ENCODE data around the gene ZMAT3.
"Not testable (repeated sequence)": the region's sequence is repeated elsewhere in the genome, so short reads cannot be mapped to it uniquely, and the experiment has no call there.

ZMAT3 gene

GRCh38 chr3:179071323-179072099 lies at the start of gene ZMAT3:
Gene ZMAT3 (minus strand): TSS chr3:179071809. CDS start chr3:179067752, 4,057 bp downstream.
- peak; percentile 78 to 89 for DNase-seq

DNA sequence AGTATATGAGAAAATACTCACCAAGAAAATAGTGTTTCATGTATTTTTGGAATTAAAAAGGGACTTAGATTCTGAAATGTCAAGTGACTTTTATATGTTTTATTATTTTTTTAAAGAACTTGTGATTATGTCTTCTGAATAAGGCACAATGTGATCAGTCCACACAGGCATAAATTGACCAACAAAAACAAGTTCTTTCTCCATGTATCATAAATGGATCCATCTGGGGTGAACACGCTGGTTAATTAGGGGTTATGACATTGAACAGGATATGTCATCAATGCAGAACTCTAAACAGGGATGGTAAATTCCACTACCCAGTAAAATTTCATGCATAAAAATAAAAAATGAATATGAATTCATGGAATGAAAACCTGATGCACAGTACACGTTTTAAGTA lies 45.2 kb upstream of the ZMAT3 start:
- DNase-seq, result no peak

DNA sequence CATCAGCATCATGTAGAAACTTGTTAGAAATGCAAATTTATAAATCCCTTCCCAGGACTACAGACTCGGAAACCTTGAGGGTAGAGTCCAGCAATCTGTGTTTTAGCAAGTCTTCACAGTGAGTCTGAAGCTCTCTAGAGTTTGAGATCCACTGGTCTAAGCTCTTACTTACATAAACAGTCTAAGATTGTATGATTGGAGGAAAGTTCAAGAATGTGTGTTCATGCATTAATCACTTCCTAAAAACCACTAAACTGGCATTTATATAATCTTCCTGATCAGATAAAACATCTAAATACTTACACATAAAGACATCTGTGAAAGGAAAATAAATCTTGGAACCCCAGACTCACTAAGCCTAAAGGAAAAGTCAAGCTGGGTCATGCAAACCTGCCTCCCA lies 43.8 kb upstream of the ZMAT3 start:
- not testable (repeated sequence) for DNase-seq

DNA sequence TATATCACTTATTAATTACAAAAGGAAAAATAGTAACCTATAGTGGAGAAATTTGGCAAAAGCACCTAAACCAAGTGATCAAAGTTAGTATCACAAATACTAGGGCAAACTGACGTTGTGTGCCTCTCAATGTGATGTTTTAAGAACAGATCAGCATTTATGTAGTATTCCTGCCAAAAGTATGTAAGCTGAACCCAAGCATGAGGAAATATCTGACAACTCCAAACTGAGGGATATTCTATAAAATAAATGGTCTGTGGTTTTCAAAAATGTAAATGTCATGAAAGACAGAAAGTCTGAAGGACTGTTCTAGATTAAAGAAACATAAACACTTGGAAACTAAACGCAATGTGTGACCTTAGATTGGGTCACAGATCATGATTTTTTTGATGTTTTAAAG lies 42.3 kb upstream of the ZMAT3 start:
- no peak for DNase-seq

GRCh38 chr3:179108086-179108485 lies 36.5 kb upstream of the ZMAT3 start:
- DNase-seq, result no peak

GRCh38 chr3:179107617-179108016 lies 36.0 kb upstream of the ZMAT3 start:
- DNase-seq, result no peak

DNA sequence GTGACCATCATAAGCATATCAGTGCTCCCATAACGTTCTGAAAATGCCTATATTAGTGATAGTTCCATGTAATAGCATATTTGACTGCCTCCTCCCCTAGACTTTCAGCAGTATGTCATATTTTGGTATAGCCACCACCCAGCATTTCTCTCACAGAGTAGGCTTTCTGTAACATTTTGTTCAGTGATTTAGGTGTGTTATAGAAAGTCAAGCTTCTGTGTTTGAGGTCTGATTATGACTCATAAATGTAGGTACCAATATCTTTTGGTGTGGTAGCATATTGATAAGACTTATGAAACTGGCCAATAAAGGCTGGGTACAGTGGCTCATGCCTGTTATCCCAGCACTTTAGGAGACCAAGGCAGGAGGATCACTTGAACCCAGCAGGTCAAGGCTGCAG lies 34.3 kb upstream of the ZMAT3 start:
- DNase-seq, result no peak

DNA sequence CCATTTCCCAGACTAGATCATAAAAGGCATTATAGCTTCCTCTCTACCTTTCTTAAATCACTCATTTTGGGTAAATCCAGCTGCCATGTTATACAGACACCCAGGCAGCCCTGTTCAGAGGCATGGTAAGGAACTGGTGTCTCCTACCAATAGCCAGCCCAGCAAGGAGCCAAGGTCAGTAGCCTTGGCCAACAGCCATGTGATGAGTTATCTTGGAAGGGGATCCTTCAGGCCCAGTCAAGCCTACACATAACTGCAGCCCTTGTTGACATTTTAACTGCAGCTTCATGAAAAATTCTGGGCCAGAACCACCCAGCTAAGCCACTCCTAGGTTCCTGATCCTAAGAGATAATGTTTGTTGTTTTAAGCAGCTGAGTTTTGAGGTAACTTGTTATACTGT lies 29.0 kb upstream of the ZMAT3 start:
- DNase-seq, result no peak

DNA sequence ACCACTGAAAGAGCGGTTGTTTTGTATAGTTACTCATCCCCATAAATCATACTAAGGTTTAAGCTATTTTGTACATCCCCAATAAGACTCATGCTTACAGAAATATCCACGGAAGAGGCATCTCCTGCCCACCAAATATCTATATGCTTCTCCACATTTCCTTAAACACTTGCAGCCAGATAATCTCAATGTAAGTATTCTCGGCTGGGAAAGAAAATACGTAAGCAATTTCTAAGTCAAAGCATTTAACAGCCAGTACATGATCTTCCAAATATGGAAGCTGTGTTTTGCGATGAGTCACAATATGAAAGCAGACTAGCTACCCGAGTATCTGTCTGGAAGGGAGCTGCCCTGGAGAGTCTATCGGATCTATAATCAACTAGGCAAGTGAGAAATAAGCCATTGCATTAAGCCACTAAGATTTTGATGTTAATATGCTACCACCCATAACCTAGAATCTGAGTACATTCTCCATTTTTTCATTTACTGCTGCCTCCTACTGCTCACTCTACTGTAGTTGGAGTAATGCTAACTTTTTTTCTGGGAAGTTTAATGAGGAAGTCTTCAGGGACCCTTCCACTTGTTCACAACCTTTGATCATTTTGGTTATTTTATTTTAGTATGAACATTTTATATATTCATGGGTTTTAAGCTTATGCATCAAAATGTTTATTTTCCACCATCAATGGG lies 26.9 kb upstream of the ZMAT3 start:
- DNase-seq, result peak in 1 of 2 experiments; percentile 10

DNA sequence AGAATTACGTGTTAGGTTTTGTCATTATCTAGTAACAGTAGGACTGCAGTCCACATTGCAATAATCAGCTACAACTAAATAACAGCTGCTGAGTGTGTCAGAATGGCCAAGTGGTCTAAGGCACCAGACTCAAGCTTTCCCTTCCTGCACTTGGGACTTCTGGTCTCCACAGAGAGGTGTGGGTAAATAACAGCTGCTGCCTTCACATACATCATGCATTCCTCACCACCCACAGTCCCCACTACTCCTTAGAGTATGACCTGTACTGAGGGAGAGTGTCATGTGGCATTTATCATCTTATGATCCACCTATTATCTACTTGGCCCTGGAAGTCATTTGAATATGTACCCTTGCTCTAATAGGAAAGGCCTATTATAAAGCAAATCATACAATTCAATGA lies 22.2 kb upstream of the ZMAT3 start:
- no peak for DNase-seq

GRCh38 chr3:179091113-179091512 lies 19.5 kb upstream of the ZMAT3 start:
- no peak for DNase-seq

DNA sequence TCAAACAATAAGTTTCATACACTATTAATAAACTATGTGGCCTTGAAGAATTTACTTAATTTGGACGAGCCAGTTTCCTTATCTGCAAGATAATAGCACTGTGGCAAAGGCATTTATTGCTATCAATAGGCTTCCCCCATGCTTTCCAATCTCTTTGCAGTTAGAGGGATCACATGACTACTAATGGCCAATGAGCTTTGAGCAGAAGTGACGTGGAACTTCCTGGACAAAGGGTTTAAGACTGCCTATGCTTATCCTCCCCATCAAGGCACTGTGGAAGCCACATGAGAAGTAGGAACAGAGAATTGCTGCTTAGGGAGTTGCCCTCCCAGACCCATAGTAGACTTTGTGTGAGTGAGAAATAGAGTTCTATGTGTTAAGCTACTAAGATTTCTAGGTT lies 16.7 kb upstream of the ZMAT3 start:
- DNase-seq, result no peak

GRCh38 chr3:179083977-179084376 lies 12.4 kb upstream of the ZMAT3 start:
- no peak for DNase-seq

- DNase-seq, result no peak
These were observed 10.8 kb upstream of the ZMAT3 start for GRCh38 chr3:179082416-179082815.

- DNase-seq, result no peak
These were observed 10.3 kb upstream of the ZMAT3 start for GRCh38 chr3:179081885-179082284.

- no peak for DNase-seq
These were observed 7.9 kb upstream of the ZMAT3 start for GRCh38 chr3:179079537-179079936.

GRCh38 chr3:179076243-179077027 lies 4.8 kb upstream of the ZMAT3 start:
- no peak for DNase-seq

DNA sequence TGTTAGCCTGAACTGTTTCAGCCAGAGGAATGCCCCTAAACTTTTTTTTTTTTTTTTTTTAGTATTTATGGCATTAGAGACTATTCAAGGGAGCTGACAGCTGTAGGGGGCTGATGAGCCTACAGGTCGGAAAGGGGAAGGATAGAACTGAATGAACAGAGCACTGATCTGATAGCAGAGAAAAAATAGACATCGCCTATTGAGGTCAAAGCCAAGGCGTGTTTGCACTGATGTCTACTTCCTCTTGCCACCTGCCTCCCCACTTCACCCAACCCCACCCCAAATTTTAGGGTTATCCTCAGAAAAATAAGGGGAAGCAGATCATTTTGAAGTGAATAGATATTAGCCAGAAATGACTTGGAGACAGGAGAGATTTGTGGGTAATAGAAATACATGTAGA lies 3.0 kb upstream of the ZMAT3 start:
- DNase-seq, result peak; percentile 24 to 38

GRCh38 chr3:179073816-179074215 lies 2.2 kb upstream of the ZMAT3 start:
- DNase-seq, result no peak

DNA sequence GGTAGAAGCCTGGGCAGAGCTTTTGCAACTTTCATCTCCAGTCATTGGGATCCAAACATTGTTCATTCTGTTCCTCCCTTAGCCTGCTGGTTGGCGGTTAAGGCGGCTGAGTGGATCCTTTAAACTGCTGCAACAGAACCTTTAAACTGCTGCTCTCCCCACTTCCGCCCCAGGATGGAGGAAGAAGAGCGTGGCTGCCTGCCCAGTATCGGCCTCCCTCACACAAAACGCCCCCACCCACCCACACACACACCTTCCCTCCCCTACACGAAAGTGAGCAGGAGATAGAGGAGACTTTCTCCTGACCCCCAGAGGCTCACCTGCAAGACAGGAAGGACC lies 460 bp upstream of the ZMAT3 start:
- DNase-seq, result peak; percentile 52 to 68

DNA sequence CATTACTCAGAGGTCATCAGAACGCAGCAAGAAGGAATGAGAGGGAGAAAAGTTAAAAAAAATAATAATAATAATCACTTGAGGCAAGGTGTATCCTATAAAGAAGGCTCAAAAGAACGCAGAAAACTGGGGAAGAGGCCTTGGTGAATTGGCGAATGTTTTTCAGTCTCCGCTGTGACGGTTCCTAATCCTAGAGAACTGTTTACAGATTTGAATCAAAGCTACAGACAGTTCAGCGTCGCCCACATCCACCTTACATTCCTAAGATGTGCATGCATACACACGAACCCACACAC lies 634 bp downstream of the ZMAT3 start:
- DNase-seq, result no peak

GRCh38 chr3:179069762-179070390 lies 1.7 kb downstream of the ZMAT3 start:
- no peak for DNase-seq

- peak; percentile 55 to 76 for DNase-seq
These were observed 2.7 kb downstream of the ZMAT3 start for GRCh38 chr3:179068779-179069530.

Measured in Kasumi-1 (cell line).